H1 (cell line): Measurements from ENCODE around the gene NSF. TPM values are rescaled to one million over a fixed set of nuclear protein-coding genes. Genes with fewer than 3 reads are reported as not detected.
"Not testable (repeated sequence)": the region's sequence is repeated elsewhere in the genome, so short reads cannot be mapped to it uniquely, and the experiment has no call there.

Experiments
- CTCF ChIA-PET: fragments of 300-600 bp; sonication (Branson Sonifier 250); formaldehyde crosslinking; loops from one replicate; lab custom pipeline; 2021; ENCODE audit not compliant: partially characterized antibody; lab: Charles Lee
- POLR2A ChIA-PET: fragments of 300-600 bp; sonication (Branson Sonifier 250); formaldehyde crosslinking; loops from one replicate; lab custom pipeline; 2021; ENCODE audit warnings: inconsistent platforms; ENCODE audit not compliant: partially characterized antibody; lab: Charles Lee
- DNase-seq, 2 experiments: peaks; one replicate each; pipeline versions ENCODE4 v3.0.0 to v3.0.0-alpha.2; 2010 to 2022; ENCODE audit warnings: low spot score in 2 of 2, low read depth in 1 of 2, mixed read lengths in 1 of 2
- FAIRE-seq: peaks from 2 replicates; lab custom pipeline; 2011; peaks lifted over from hg19 to GRCh38; lab: Jason Lieb, UNC
- H2AFZ ChIP-seq: 2 replicates; pipeline ENCODE4 v1.8.1; 2012; ENCODE audit warnings: low read length, inconsistent platforms
- H2AK5ac ChIP-seq: 2 replicates; pipeline ENCODE4 v1.6.1; 2013; ENCODE audit warnings: low read depth, low read length
- H2BK120ac ChIP-seq: replicated peaks from 2 replicates; pipeline ENCODE3; 2013; ENCODE audit warnings: low read depth, low read length, inconsistent platforms
- H2BK12ac ChIP-seq: 2 replicates; pipeline ENCODE4 v1.6.1; 2013; ENCODE audit warnings: low read depth, low read length
- H2BK15ac ChIP-seq: 2 replicates; pipeline ENCODE4 v1.6.1; 2013; ENCODE audit warnings: low read length
- H2BK20ac ChIP-seq: 2 replicates; pipeline ENCODE4 v1.6.1; 2013; ENCODE audit warnings: low read length
- H2BK5ac ChIP-seq: 2 replicates; pipeline ENCODE4 v1.6.1; 2013; ENCODE audit warnings: low read depth, low read length
- H3K14ac ChIP-seq: 2 replicates; pipeline ENCODE4 v1.6.1; 2013; ENCODE audit warnings: inconsistent platforms; ENCODE audit not compliant: insufficient read length
- H3K18ac ChIP-seq: 2 replicates; pipeline ENCODE4 v1.6.1; 2013; ENCODE audit warnings: low read length; ENCODE audit errors: extremely low read depth
- H3K23ac ChIP-seq: 2 replicates; pipeline ENCODE4 v1.6.1; 2013; ENCODE audit warnings: inconsistent platforms; ENCODE audit not compliant: insufficient read length
- H3K23me2 ChIP-seq: 2 replicates; pipeline ENCODE4 v1.6.1; 2013; ENCODE audit warnings: low read depth, low read length
- H3K27ac ChIP-seq: 2 replicates; pipeline ENCODE4 v1.6.1; 2011; ENCODE audit warnings: low read depth, low read length, inconsistent platforms
- H3K27me3 ChIP-seq, 4 experiments: replicated peaks in 1 of 4; 1 replicate in 1 of 4; 2 replicates in 3 of 4; pipeline versions ENCODE4 v1.6.1 to v1.8.1; 2011 to 2013; ENCODE audit warnings: low read length in 3 of 4, mild to moderate bottlenecking in 3 of 4, inconsistent platforms in 2 of 4, mixed read lengths in 2 of 4, moderate library complexity in 1 of 4; ENCODE audit not compliant: control insufficient read depth in 3 of 4, insufficient read depth in 3 of 4; ENCODE audit errors: extremely low read depth in 1 of 4
- H3K36me3 ChIP-seq, 4 experiments: 2 replicates each; pipeline versions ENCODE4 v1.6.1 to v1.8.1; 2011 to 2013; ENCODE audit warnings: mild to moderate bottlenecking in 4 of 4, low read length in 3 of 4, moderate library complexity in 2 of 4, control low read depth in 1 of 4, inconsistent platforms in 1 of 4; ENCODE audit not compliant: insufficient read depth in 4 of 4, control insufficient read depth in 2 of 4
- H3K4ac ChIP-seq: replicated peaks from 2 replicates; pipeline ENCODE3; 2013; ENCODE audit warnings: low read length, low read depth, mixed read lengths, inconsistent platforms; ENCODE audit not compliant: insufficient read length
- H3K4me1 ChIP-seq, 4 experiments: replicated peaks in 1 of 4; 1 replicate in 1 of 4; 2 replicates in 3 of 4; pipeline versions ENCODE4 v1.6.1 to v1.8.1; 2011 to 2013; ENCODE audit warnings: low read length in 3 of 4, inconsistent platforms in 2 of 4, mixed read lengths in 1 of 4; ENCODE audit not compliant: insufficient read depth in 4 of 4, control insufficient read depth in 3 of 4
- H3K4me2 ChIP-seq, 2 experiments: 2 replicates each; pipeline versions ENCODE4 v1.6.1 to v1.8.1; 2011 to 2013; ENCODE audit warnings: low read depth in 2 of 2, low read length in 2 of 2, control low read depth in 1 of 2, inconsistent platforms in 1 of 2, mild to moderate bottlenecking in 1 of 2; ENCODE audit not compliant: insufficient read depth in 1 of 2
- H3K4me3 ChIP-seq, 4 experiments: fragments of 200-600, 300-600 bp in 1 of 4; sonication (generic), shearing (Covaris generic), sonication (Bioruptor Twin) in 1 of 4; 2 replicates each; pipeline versions ENCODE4 v1.5.1 to v1.8.1; 2011 to 2016; ENCODE audit warnings: low read length in 4 of 4, low read depth in 3 of 4, control low read depth in 2 of 4, inconsistent platforms in 2 of 4, mild to moderate bottlenecking in 2 of 4, mixed read lengths in 1 of 4, moderate library complexity in 1 of 4; ENCODE audit not compliant: insufficient read depth in 2 of 4; ENCODE audit errors: extremely low read depth in 1 of 4
- H3K56ac ChIP-seq: replicated peaks from 2 replicates; pipeline ENCODE3; 2013; ENCODE audit warnings: low read depth, mild to moderate bottlenecking, mixed read lengths, low read length, inconsistent platforms; ENCODE audit not compliant: insufficient read length
- H3K79me1 ChIP-seq: 2 replicates; pipeline ENCODE4 v1.6.1; 2013; ENCODE audit warnings: low read depth, low read length, control low read depth
- H3K79me2 ChIP-seq, 2 experiments: 2 replicates each; pipeline versions ENCODE4 v1.6.1 to v1.8.1; 2012 to 2013; ENCODE audit warnings: low read length in 2 of 2, mild to moderate bottlenecking in 2 of 2, inconsistent platforms in 1 of 2; ENCODE audit not compliant: insufficient read depth in 2 of 2, control insufficient read depth in 1 of 2
- H3K9ac ChIP-seq, 4 experiments: replicated peaks in 1 of 4; 1 replicate in 1 of 4; 2 replicates in 3 of 4; pipeline versions ENCODE4 v1.6.1 to v1.8.1; 2011 to 2013; ENCODE audit warnings: low read depth in 3 of 4, low read length in 3 of 4, control low read depth in 2 of 4, mild to moderate bottlenecking in 2 of 4, moderate library complexity in 2 of 4, inconsistent platforms in 1 of 4; ENCODE audit errors: extremely low read depth in 1 of 4
- H3K9me3 ChIP-seq, 2 experiments: 2 replicates each; pipeline versions ENCODE4 v1.6.1 to v1.8.1; 2012 to 2013; ENCODE audit warnings: mild to moderate bottlenecking in 2 of 2, moderate library complexity in 2 of 2, control low read depth in 1 of 2, inconsistent platforms in 1 of 2, low read depth in 1 of 2, low read length in 1 of 2, mixed read lengths in 1 of 2; ENCODE audit not compliant: insufficient read depth in 2 of 2
- H4K20me1 ChIP-seq, 2 experiments: replicated peaks in 1 of 2; 2 replicates each; pipeline versions ENCODE3 to v1.8.1; 2011 to 2013; ENCODE audit warnings: inconsistent platforms in 2 of 2, low read length in 2 of 2, mild to moderate bottlenecking in 1 of 2; ENCODE audit not compliant: insufficient read depth in 2 of 2, control insufficient read depth in 1 of 2
- H4K5ac ChIP-seq: 2 replicates; pipeline ENCODE4 v1.6.1; 2013; ENCODE audit warnings: low read length, low read depth, mixed read lengths, inconsistent platforms; ENCODE audit not compliant: insufficient read length
- H4K8ac ChIP-seq: 2 replicates; pipeline ENCODE4 v1.8.0; 2013; ENCODE audit warnings: mild to moderate bottlenecking, moderate library complexity, low read length, inconsistent platforms; ENCODE audit not compliant: insufficient read depth; ENCODE audit errors: extremely low read depth
- H4K91ac ChIP-seq: replicated peaks from 2 replicates; pipeline ENCODE3; 2013; ENCODE audit warnings: low read length, mixed read lengths, inconsistent platforms; ENCODE audit not compliant: insufficient read length
- WGBS, 2 experiments: shearing (Covaris generic) in 1 of 2; methylation state at CpG; one replicate each; pipeline versions ENCODE4 v1.1.6 to v1.1.7; 2013 to 2015; ENCODE audit warnings: low lambda C conversion rate in 2 of 2, mixed read lengths in 2 of 2, inconsistent platforms in 1 of 2, low coverage in 1 of 2, missing lambda C conversion rate in 1 of 2; ENCODE audit not compliant: insufficient replicate concordance in 2 of 2, insufficient coverage in 1 of 2, insufficient read length in 1 of 2; ENCODE audit errors: extremely low coverage in 1 of 2, missing lambda C conversion rate in 1 of 2; 5-methylcytosine and 5-hydroxymethylcytosine counted together
- polyA plus RNA-seq, 7 experiments: library from polyadenylated mRNA; depleted of rRNA in 3 of 7; stranded (reverse) in 5 of 7; unstranded in 2 of 7; fragments of >200 nt in 5 of 7; fragments of 200-250 nt in 2 of 7; gene quantifications; 1 replicate in 5 of 7; 2 replicates in 1 of 7; 4 replicates in 1 of 7; pipeline versions ENCODE4 v1.2.1 to v1.2.3, GENCODE V29; 2011 to 2013; ENCODE audit warnings: missing spikeins in 2 of 7, mixed read lengths in 2 of 7
- total RNA-seq: library from RNA; stranded (reverse); fragmentation: NEBNext Ultra II Directional; extraction: Animal tissue kit (Norgen Biotek cat#: 25700); gene quantifications from 2 replicates; pipeline ENCODE4 v1.2.1, GENCODE V29; 2021

NSF gene
- total and polyA plus RNA-seq, 2 of the 8 experiments (the other 6 are each of a cell fraction or from before 2014, with no cell fraction given) = 13.0 to 27.7 TPM

DNA sequence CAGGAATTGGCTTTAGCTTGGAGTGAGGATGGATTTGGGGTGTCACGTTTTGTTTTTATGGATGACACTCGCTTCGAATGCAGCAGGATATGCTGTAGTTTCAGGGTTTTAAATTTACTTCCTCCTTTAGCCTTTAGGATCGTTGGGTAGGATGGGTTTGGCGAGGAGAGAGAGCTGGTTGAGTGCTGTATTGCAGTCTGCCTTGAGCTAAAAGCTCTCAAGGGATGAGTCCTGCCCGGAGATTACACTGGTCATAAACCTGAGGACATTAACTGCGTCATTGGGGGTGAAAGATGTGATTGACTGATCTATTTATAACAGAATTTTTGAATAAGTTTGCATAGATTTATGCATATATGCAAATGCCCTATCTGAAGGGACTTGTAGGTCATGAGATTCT, 863 bp downstream of the NSF start:
- H2BK5ac ChIP-seq, H3K27ac ChIP-seq, H3K4me3 ChIP-seq, H3K4me1 ChIP-seq, CTCF ChIA-PET, FAIRE-seq, H4K91ac ChIP-seq, H3K79me2 ChIP-seq, H2BK15ac ChIP-seq, H2BK20ac ChIP-seq, H3K23me2 ChIP-seq, H2BK12ac ChIP-seq, H4K5ac ChIP-seq, H3K9ac ChIP-seq, H2AFZ ChIP-seq, H3K27me3 ChIP-seq, H2BK120ac ChIP-seq, POLR2A ChIA-PET, H4K8ac ChIP-seq, H2AK5ac ChIP-seq, H3K4ac ChIP-seq, H3K14ac ChIP-seq, H3K79me1 ChIP-seq, H3K9me3 ChIP-seq, H3K36me3 ChIP-seq, H3K18ac ChIP-seq, H3K4me2 ChIP-seq, H4K20me1 ChIP-seq, DNase-seq, H3K23ac ChIP-seq, H3K56ac ChIP-seq: not testable (repeated sequence)
- WGBS, 2 experiments = no CpG with 5 or more reads among the region's 7 CpGs

DNA sequence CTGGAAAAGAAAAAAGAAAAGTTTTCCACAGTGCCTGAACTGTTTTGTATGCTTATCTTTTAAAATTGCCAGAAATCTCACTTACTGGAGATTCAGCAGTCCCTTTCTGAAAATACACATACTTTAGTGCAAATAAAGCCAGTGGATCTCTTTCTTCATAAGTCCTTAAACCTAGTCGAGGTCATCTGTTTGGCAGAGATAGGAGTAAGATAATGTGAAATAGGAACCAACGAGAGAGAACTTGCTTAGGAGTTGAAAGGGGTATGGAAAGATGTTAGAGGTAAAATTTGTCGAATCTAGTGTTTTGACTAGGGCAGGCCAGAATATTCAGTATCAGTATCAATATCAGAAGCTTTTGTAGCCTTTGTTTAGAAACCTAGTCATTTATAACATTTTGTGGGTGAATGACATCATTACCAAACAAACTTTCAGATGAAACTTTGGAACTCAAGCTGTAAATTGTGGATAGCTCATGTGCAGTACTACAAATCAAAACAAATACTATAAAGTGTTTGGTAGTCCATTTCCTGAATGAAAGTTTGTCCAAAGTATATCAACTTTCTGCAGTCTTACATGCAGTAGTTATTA, 8.0 kb downstream of the NSF start:
- H2AFZ ChIP-seq, H2BK5ac ChIP-seq, H3K79me1 ChIP-seq, H4K20me1 ChIP-seq, H3K9ac ChIP-seq, FAIRE-seq, H3K4me3 ChIP-seq, H2AK5ac ChIP-seq, CTCF ChIA-PET, DNase-seq, H3K36me3 ChIP-seq, H3K14ac ChIP-seq, H2BK20ac ChIP-seq, H3K23me2 ChIP-seq, H2BK120ac ChIP-seq, H2BK12ac ChIP-seq, H3K79me2 ChIP-seq, H3K18ac ChIP-seq, H3K27me3 ChIP-seq, H3K4ac ChIP-seq, H3K9me3 ChIP-seq, H3K56ac ChIP-seq, H3K23ac ChIP-seq, H2BK15ac ChIP-seq, POLR2A ChIA-PET, H3K4me2 ChIP-seq, H3K27ac ChIP-seq, H4K91ac ChIP-seq, H4K8ac ChIP-seq, H3K4me1 ChIP-seq, H4K5ac ChIP-seq: not testable (repeated sequence)
- WGBS, 2 experiments = 96% methylated on average over 3 of the region's 3 CpGs; no CpG with 5 or more reads in 1 of the 2 experiments
